ENCODE results near the gene NPPB. TPM values are rescaled to one million over a fixed set of nuclear protein-coding genes. Genes with fewer than 3 reads are reported as not detected.

Gene NPPB
- total and polyA plus RNA-seq, 2 experiments from 2014 or later, result 0.95 TPM; not detected in 1

- no peak for DNase-seq (ENCODE audit: low spot score)
- Histone ChIP-seq H3K36me3 (ENCODE audit: insufficient read depth) (peaks cover 58% of the 10 kb centered on the region), H4K20me1 (replicated peaks; ENCODE audit: insufficient read depth) (peaks cover 18% of the 10 kb centered on the region), H3F3A (replicated peaks; ENCODE audit: low read depth) (peaks cover 41% of the 10 kb centered on the region), H3K79me2 (replicated peaks; ENCODE audit: insufficient read depth) (no peaks in the 10 kb centered on the region), H2AFZ (no peak overlapping the region), H3K9me2 (ENCODE audit: insufficient read depth) (no peaks in the 10 kb centered on the region), H3K4me3 (no peak overlapping the region), H3K4me1 (ENCODE audit: insufficient read depth) (no peaks in the 10 kb centered on the region), H3K27ac (ENCODE audit: low read depth) (0 out of 2 replicates have a peak overlapping the region, but pooled peaks have one; percentile 55), H3K27me3 (ENCODE audit: insufficient read depth) (no peaks in the 10 kb centered on the region), H3K4me2 (no peak overlapping the region)
- Mint-ChIP-seq H3K27ac (no peak overlapping the region), H3K36me3 (ENCODE audit: low read depth) (peaks cover 88% of the 10 kb centered on the region), H3K4me3 (no peak overlapping the region), H3K27me3 (ENCODE audit: insufficient read depth, low read depth, poor library complexity) (peaks cover 11% of the 10 kb centered on the region), H3K9me3 (no peaks in the 10 kb centered on the region), H3K4me1 (no peaks in the 10 kb centered on the region; the same call in 2 of the 3 replicates)
- no peak for ATAC-seq
- TF ChIP-seq ZNF462 (CRISPR knock-in tag; IDR thresholded peaks at IDR 0.05) (no peak), NANOG (IDR thresholded peaks at IDR 0.05; ENCODE audit: borderline replicate concordance) (no peak), CREB1 (CRISPR knock-in tag; IDR thresholded peaks at IDR 0.05; ENCODE audit: low read depth) (no peak), ZNF331 (CRISPR knock-in tag; IDR thresholded peaks at IDR 0.05; ENCODE audit: low read depth) (no peak), EZH2 (IDR thresholded peaks at IDR 0.05; ENCODE audit: low read depth, unreplicated experiment) (no peak), POLR2AphosphoS5 (IDR thresholded peaks at IDR 0.05; ENCODE audit: low read depth) (no peak), REST (IDR thresholded peaks at IDR 0.05; ENCODE audit: unreplicated experiment) (no peak), ZNF114 (CRISPR knock-in tag; IDR thresholded peaks at IDR 0.05) (no peak), STAT1 (IDR thresholded peaks at IDR 0.05; ENCODE audit: unreplicated experiment) (no peak), JUNB (IDR thresholded peaks at IDR 0.05; ENCODE audit: unreplicated experiment) (no peak), ETS1 (IDR thresholded peaks at IDR 0.05) (no peak), EZH2phosphoT487 (IDR thresholded peaks at IDR 0.05; ENCODE audit: unreplicated experiment) (no peak)
Measured at GRCh38 chr1:11837767-11838348, 20.9 kb downstream of the NPPB start.

Data from GM23338 (cell line).